Activated B cell treated with CpG ODN at 0.5 μM for 24 hours (primary cell): ENCODE results near the gene NAP1L5. TPM values are rescaled to one million over a fixed set of nuclear protein-coding genes. Genes with fewer than 3 reads are reported as not detected.

Source experiments
- ATAC-seq: fragments of 200-7000 bp; cut with Tn5 transposase; one replicate; pipeline ENCODE4 v1.10.0; 2021; ENCODE audit warnings: low read depth, mild to moderate bottlenecking, moderate library complexity
- CTCF ChIA-PET: fragments of 350-600 bp; sonication (Branson Sonifier 250); formaldehyde crosslinking; loops from one replicate; lab custom pipeline; 2021; ENCODE audit warnings: antibody characterized with exemption; lab: Charles Lee
- POLR2A ChIA-PET: fragments of 350-600 bp; sonication (Branson Sonifier 250); formaldehyde crosslinking; loops from one replicate; lab custom pipeline; 2021; ENCODE audit warnings: antibody characterized with exemption; lab: Charles Lee
- DNase-seq: peaks from one replicate; pipeline ENCODE4 v3.0.0; 2022
- H3K27ac Mint-ChIP-seq: one replicate; pipeline ENCODE4 v1.8.0; 2020; ENCODE audit warnings: mixed read lengths
- H3K27me3 Mint-ChIP-seq: one replicate; pipeline ENCODE4 v1.8.0; 2021; ENCODE audit warnings: mixed read lengths
- H3K36me3 Mint-ChIP-seq: one replicate; pipeline ENCODE4 v1.8.0; 2021; ENCODE audit warnings: low read depth, mixed read lengths
- H3K4me1 Mint-ChIP-seq: one replicate; pipeline ENCODE4 v1.8.0; 2021; ENCODE audit warnings: mixed read lengths
- H3K4me3 Mint-ChIP-seq: one replicate; pipeline ENCODE4 v1.8.0; 2020; ENCODE audit warnings: mild to moderate bottlenecking, mixed read lengths
- H3K9me3 Mint-ChIP-seq: one replicate; pipeline ENCODE4 v1.8.0; 2020; ENCODE audit warnings: mixed read lengths
- CTCF ChIP-seq: fragments of 200-600 bp; IDR thresholded peaks from one replicate; pipeline ENCODE4 v1.8.0; 2022; ENCODE audit warnings: antibody characterized with exemption, mild to moderate bottlenecking
- intact Hi-C: fragments of 100-400 bp; cut with micrococcal nuclease; formaldehyde crosslinking; loops from one replicate; pipeline ENCODE4 v1.15.1; 2024
- total RNA-seq: library from RNA; stranded (reverse); gene quantifications from 2 replicates; pipeline ENCODE4 v1.2.3, GENCODE V29; 2022

The NAP1L5 gene
- total RNA-seq, 1 donor from 2014 or later, result 2.6 TPM

- H3K9me3 Mint-ChIP-seq, result no peaks in the 10 kb centered on the region
These were observed 47.5 kb upstream of the NAP1L5 start for GRCh38 chr4:88745175-88745574.

GRCh38 chr4:88744609-88745008 is 47.0 kb upstream of the NAP1L5 start:
- ChIA-PET CTCF (no interaction called here), POLR2A (no interaction called here)
- Mint-ChIP-seq H3K36me3 (no peaks in the 10 kb centered on the region), H3K4me1 (no peaks in the 10 kb centered on the region), H3K27me3 (no peaks in the 10 kb centered on the region), H3K9me3 (no peaks in the 10 kb centered on the region), H3K4me3 (no peak overlapping the region), H3K27ac (no peak overlapping the region)
- TF ChIP-seq CTCF, result no peak
- intact Hi-C loops, result no loop called here
- ATAC-seq (no peak), DNase-seq (no peak)

More at GRCh38 chr4:88745175-88745574, 47.5 kb upstream of the NAP1L5 start:
- Mint-ChIP-seq H3K36me3 (no peaks in the 10 kb centered on the region), H3K4me3 (no peak overlapping the region), H3K4me1 (no peaks in the 10 kb centered on the region), H3K27me3 (no peaks in the 10 kb centered on the region), H3K27ac (no peak overlapping the region)
- no peak for TF ChIP-seq CTCF
- DNase-seq (no peak), ATAC-seq (no peak)
- ChIA-PET CTCF (no interaction called here), POLR2A (no interaction called here)
- intact Hi-C loops, result no loop called here

DNA sequence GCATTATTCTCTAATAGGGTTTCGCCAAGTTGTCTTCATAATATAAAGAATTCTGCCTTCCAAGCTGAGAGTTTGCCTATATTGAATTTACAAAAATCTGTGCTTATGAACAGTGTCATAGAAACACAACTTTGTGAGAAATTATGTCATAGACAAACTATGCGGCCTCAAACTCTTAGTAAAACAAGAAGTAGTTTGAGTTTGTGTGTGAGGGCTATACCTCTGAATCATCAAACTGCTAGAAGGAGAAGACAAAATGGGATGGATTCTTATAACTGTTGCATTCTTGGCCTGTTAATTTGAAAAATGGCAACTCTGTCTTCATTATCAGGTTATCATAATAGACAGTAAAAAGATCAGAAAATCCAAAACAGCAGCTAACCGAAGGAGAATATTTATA is 46.1 kb upstream of the NAP1L5 start:
- no peak for TF ChIP-seq CTCF
- H3K27me3 Mint-ChIP-seq, result no peaks in the 10 kb centered on the region

GRCh38 chr4:88742561-88742960 is 44.9 kb upstream of the NAP1L5 start:
- intact Hi-C loops, result no loop called here
- ATAC-seq, result no peak
- H3K4me1 Mint-ChIP-seq, result peaks cover 9% of the 10 kb centered on the region
- no peaks in the 10 kb centered on the region for H3K36me3 Mint-ChIP-seq
- peaks cover 3% of the 10 kb centered on the region for H3K27me3 Mint-ChIP-seq
- CTCF ChIA-PET, result no interaction called here
- no peak overlapping the region for H3K27ac Mint-ChIP-seq
- no peaks in the 10 kb centered on the region for H3K9me3 Mint-ChIP-seq
- no peak overlapping the region for H3K4me3 Mint-ChIP-seq
- POLR2A ChIA-PET, result no interaction called here
- no peak for TF ChIP-seq CTCF
- no peak for DNase-seq

More for the DNA sequence above, 46.1 kb upstream of the NAP1L5 start:
- Mint-ChIP-seq H3K4me1 (no peaks in the 10 kb centered on the region), H3K36me3 (no peaks in the 10 kb centered on the region), H3K27ac (no peak overlapping the region), H3K4me3 (no peak overlapping the region), H3K9me3 (no peaks in the 10 kb centered on the region)
- intact Hi-C loops, result no loop called here
- CTCF ChIA-PET, result no interaction called here
- DNase-seq (no peak), ATAC-seq (no peak)
- POLR2A ChIA-PET, result no interaction called here

GRCh38 chr4:88738180-88738579 is 40.6 kb upstream of the NAP1L5 start:
- TF ChIP-seq CTCF, result no peak
- H3K27me3 Mint-ChIP-seq, result peaks cover 3% of the 10 kb centered on the region
- H3K36me3 Mint-ChIP-seq, result no peaks in the 10 kb centered on the region
- H3K4me3 Mint-ChIP-seq, result no peak overlapping the region
- ATAC-seq (no peak), DNase-seq (no peak)
- no peaks in the 10 kb centered on the region for H3K9me3 Mint-ChIP-seq
- ChIA-PET POLR2A (no interaction called here), CTCF (no interaction called here)
- H3K27ac Mint-ChIP-seq, result no peak overlapping the region
- intact Hi-C loops, result no loop called here
- H3K4me1 Mint-ChIP-seq, result peaks cover 20% of the 10 kb centered on the region
